Hepatocyte (in vitro differentiated cells): ENCODE measurements around the gene MEX3A. TPM values are rescaled to one million over a fixed set of nuclear protein-coding genes. Genes with fewer than 3 reads are reported as not detected.

ENCODE experiments used
- DNase-seq: peaks from one replicate; pipeline ENCODE4 v3.0.0-alpha.2; 2016; ENCODE audit warnings: low spot score
- H2AFZ ChIP-seq: fragments of 200-600 bp; sonication (generic); 2 replicates; pipeline ENCODE4 v1.6.0; 2016; ENCODE audit warnings: antibody characterized with exemption, mild to moderate bottlenecking
- H3K27ac ChIP-seq: fragments of 200-600 bp; sonication (generic); 2 replicates; pipeline ENCODE4 v1.5.1; 2016; ENCODE audit warnings: mild to moderate bottlenecking
- H3K27me3 ChIP-seq: fragments of 200-600 bp; sonication (generic); 2 replicates; pipeline ENCODE4 v1.6.1; 2016
- H3K36me3 ChIP-seq: fragments of 200-600 bp; sonication (generic); replicated peaks from 2 replicates; pipeline ENCODE4 v1.5.1; 2016; ENCODE audit warnings: low read depth; ENCODE audit not compliant: insufficient read depth
- H3K4me1 ChIP-seq: fragments of 200-600 bp; sonication (generic); 2 replicates; pipeline ENCODE4 v1.5.1; 2016; ENCODE audit warnings: mild to moderate bottlenecking, moderate library complexity; ENCODE audit not compliant: insufficient read depth
- H3K4me2 ChIP-seq: fragments of 200-600 bp; sonication (generic); 2 replicates; pipeline ENCODE4 v1.6.0; 2016
- H3K4me3 ChIP-seq: fragments of 200-600 bp; sonication (generic); 2 replicates; pipeline ENCODE4 v1.5.1; 2016; ENCODE audit warnings: mild to moderate bottlenecking
- H3K79me2 ChIP-seq: fragments of 200-600 bp; sonication (generic); 2 replicates; pipeline ENCODE4 v1.6.0; 2017; ENCODE audit warnings: mild to moderate bottlenecking
- H3K9me2 ChIP-seq: fragments of 200-600 bp; sonication (generic); replicated peaks from 2 replicates; pipeline ENCODE4 v1.6.0; 2017; ENCODE audit warnings: mild to moderate bottlenecking; ENCODE audit not compliant: insufficient read depth
- H3K9me3 ChIP-seq: fragments of 200-600 bp; sonication (generic); 2 replicates; pipeline ENCODE4 v1.5.1; 2016; ENCODE audit warnings: low read depth, mild to moderate bottlenecking
- H4K20me1 ChIP-seq: fragments of 200-600 bp; sonication (generic); 2 replicates; pipeline ENCODE4 v1.6.0; 2016; ENCODE audit warnings: mild to moderate bottlenecking; ENCODE audit not compliant: insufficient read depth, poor library complexity, severe bottlenecking
- CTCF ChIP-seq: fragments of 200-600 bp; sonication (generic); IDR thresholded peaks from 2 replicates; pipeline ENCODE4 v1.5.1; 2016; ENCODE audit warnings: antibody characterized with exemption, mild to moderate bottlenecking; ENCODE audit not compliant: poor library complexity
- EZH2 ChIP-seq: fragments of 200-600 bp; sonication (generic); IDR thresholded peaks from 2 replicates; pipeline ENCODE4 v1.6.1; 2016; ENCODE audit warnings: antibody characterized with exemption, mild to moderate bottlenecking, borderline replicate concordance
- EZH2phosphoT487 ChIP-seq: fragments of 200-600 bp; sonication (generic); IDR thresholded peaks from one replicate; pipeline ENCODE4 v1.6.1; 2018; ENCODE audit warnings: antibody characterized with exemption, mild to moderate bottlenecking, low read depth, moderate library complexity; ENCODE audit not compliant: unreplicated experiment, severe bottlenecking
- WGBS: methylation state at CpG from one replicate; pipeline ENCODE4 v1.1.6; 2016; ENCODE audit warnings: low lambda C conversion rate; ENCODE audit errors: missing lambda C conversion rate; 5-methylcytosine and 5-hydroxymethylcytosine counted together
- polyA plus RNA-seq: library from polyadenylated mRNA; unstranded; fragments of >200 nt; fragmentation: Nextera tagmentation; extraction: Ambion mirVana; gene quantifications from 2 replicates; pipeline ENCODE4 v1.2.1, GENCODE V29; 2016
- total RNA-seq: library from RNA; depleted of rRNA; stranded (reverse); fragments of >200 nt; gene quantifications from 2 replicates; pipeline ENCODE4 v1.2.3, GENCODE V29; 2014

The MEX3A gene
- total and polyA plus RNA-seq, 2 experiments from 2014 or later: 9.3 to 12.0 TPM

- H2AFZ ChIP-seq: no peak overlapping the region
- H3K4me1 ChIP-seq: peaks cover 3% of the 10 kb centered on the region
- no peak for TF ChIP-seq CTCF
- TF ChIP-seq EZH2: no peak
- no peak for TF ChIP-seq EZH2phosphoT487
- H3K9me3 ChIP-seq: no peaks in the 10 kb centered on the region
- H3K79me2 ChIP-seq: peaks cover 13% of the 10 kb centered on the region
- no peak for DNase-seq
- no peak overlapping the region for H3K27ac ChIP-seq
- H4K20me1 ChIP-seq: peaks cover 10% of the 10 kb centered on the region
- no peak overlapping the region for H3K4me2 ChIP-seq
- WGBS: 50% methylated on average over 2 of the region's 4 CpGs
- H3K27me3 ChIP-seq: no peaks in the 10 kb centered on the region
- H3K9me2 ChIP-seq: no peaks in the 10 kb centered on the region
- no peak overlapping the region for H3K4me3 ChIP-seq
- H3K36me3 ChIP-seq: no peaks in the 10 kb centered on the region
Measured at GRCh38 chr1:156070548-156070947, 11.7 kb downstream of the MEX3A start.

- Histone ChIP-seq H3K9me2 (no peaks in the 10 kb centered on the region), H3K79me2 (peaks cover 13% of the 10 kb centered on the region), H3K4me2 (no peak overlapping the region), H3K4me1 (peaks cover 3% of the 10 kb centered on the region), H3K9me3 (no peaks in the 10 kb centered on the region), H3K4me3 (no peak overlapping the region), H4K20me1 (peaks cover 4% of the 10 kb centered on the region), H2AFZ (no peak overlapping the region), H3K27ac (no peak overlapping the region), H3K27me3 (no peaks in the 10 kb centered on the region), H3K36me3 (no peaks in the 10 kb centered on the region)
- 94% methylated on average over 3 of the region's 3 CpGs for WGBS
- no peak for TF ChIP-seq EZH2phosphoT487
- no peak for TF ChIP-seq EZH2
- TF ChIP-seq CTCF: no peak
- DNase-seq: no peak
Measured at GRCh38 chr1:156069490-156070455, 12.5 kb downstream of the MEX3A start.

DNA sequence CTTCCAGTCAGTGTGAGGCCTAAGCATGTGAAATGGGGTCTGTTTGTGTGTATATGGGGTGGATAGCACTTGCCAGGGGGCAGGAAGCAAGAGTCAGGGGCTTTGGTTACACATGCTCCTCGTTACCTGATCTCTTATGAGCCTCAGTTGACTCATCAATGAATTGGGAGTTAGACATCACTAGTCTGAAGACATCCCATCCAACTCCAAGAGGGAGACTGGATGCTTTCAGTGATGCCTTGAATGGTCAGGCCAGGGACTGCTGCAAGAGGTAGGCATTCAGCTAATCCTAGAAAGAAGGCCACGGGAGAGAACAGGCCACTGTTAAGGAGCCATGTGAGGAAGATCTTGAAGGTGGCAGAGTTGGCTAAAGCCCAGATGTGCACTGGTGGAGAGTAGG is 15.0 kb downstream of the MEX3A start:
- Histone ChIP-seq H3K4me1 (peaks cover 9% of the 10 kb centered on the region), H3K79me2 (peaks cover 31% of the 10 kb centered on the region), H3K9me3 (no peaks in the 10 kb centered on the region), H2AFZ (no peak overlapping the region), H3K27me3 (no peaks in the 10 kb centered on the region), H4K20me1 (peaks cover 6% of the 10 kb centered on the region), H3K9me2 (no peaks in the 10 kb centered on the region), H3K4me3 (no peak overlapping the region), H3K27ac (no peak overlapping the region), H3K36me3 (no peaks in the 10 kb centered on the region), H3K4me2 (no peak overlapping the region)
- no peak for DNase-seq
- TF ChIP-seq EZH2phosphoT487: no peak
- no peak for TF ChIP-seq EZH2
- TF ChIP-seq CTCF: no peak
- WGBS: 74% methylated on average over 2 of the region's 2 CpGs
